Measurements from ENCODE around the gene KLHL29. TPM values are rescaled to one million over a fixed set of nuclear protein-coding genes. Genes with fewer than 3 reads are reported as not detected.

KLHL29 gene
- total and polyA plus RNA-seq, 2 of the 13 experiments (the other 11 are each of a cell fraction or from before 2014, with no cell fraction given), result 0.01 TPM; not detected in 1

DNA sequence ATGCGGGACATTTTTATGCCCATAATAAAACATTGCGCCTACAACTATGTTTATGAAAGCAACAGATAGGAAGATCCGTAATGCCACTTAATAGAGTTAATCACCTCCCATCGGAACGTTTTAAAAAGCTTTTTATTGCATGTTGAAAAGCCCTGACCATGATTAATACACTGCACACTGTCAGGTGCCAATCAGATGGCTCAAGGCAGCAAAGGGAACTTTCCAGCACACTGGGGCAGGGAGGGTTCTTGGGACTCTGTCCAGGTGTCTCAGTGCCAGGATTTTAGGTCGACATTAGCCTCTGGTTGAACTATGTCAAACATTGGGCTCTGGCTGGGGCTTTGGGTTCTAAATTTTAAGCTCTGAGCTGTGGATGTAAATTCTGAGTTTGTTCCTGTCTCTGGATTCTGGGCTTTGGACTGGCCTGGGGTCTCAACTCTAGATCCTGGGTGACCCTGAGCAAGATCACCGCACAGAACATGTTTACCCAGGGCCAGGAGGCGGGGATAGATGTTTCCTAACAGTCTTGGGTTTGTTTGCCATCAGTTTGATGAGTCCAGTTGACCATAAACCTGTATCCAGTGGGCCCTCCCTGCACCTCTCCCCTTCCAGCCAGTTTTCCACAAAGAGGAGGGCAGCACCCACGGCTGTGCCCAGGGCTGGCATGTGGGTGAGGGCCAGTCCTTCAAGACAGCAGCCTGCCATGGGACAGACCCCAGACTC is 279.2 kb downstream of the KLHL29 start:
- in situ Hi-C loops (cut with HindIII; ENCODE audit: extremely low pct_ligation_motif_present, low pct_unique_long_range_greater_than_20kb), result no loop called here
- Histone ChIP-seq H3K9ac (ENCODE audit: insufficient read depth, low read depth, low read length) (no peak overlapping the region), H3K9me3 (ENCODE audit: low read length) (no peaks in the 10 kb centered on the region), H3K36me3 (replicated peaks in 1 of 2; ENCODE audit: control insufficient read depth in 1 of 2, insufficient read depth in 2 of 2, low read length in 2 of 2) (no peaks in the 10 kb centered on the region), H3K27me3 (ENCODE audit: control insufficient read depth in 1 of 2, insufficient read depth in 2 of 2, low read length in 2 of 2) (peaks cover 0 to 6% of the 10 kb centered on the region in 2 experiments; a peak in 2 of 5 replicates), H3K27ac (ENCODE audit: extremely low read length, insufficient read depth, low read length) (no peak overlapping the region), H3K4me2 (ENCODE audit: low read depth, low read length) (peak overlapping the region; percentile 30), H3K79me2 (ENCODE audit: insufficient read depth, low read length) (no peaks in the 10 kb centered on the region), H2AFZ (ENCODE audit: low read length) (no peak overlapping the region), H3K4me1 (ENCODE audit: insufficient read depth, low read length) (peaks cover 50% of the 10 kb centered on the region), H3K4me3 (replicated peaks in 1 of 3; ENCODE audit: insufficient read depth in 1 of 3, low read depth in 2 of 3, low read length in 3 of 3) (no peak overlapping the region), H4K20me1 (ENCODE audit: insufficient read depth, low read length) (no peaks in the 10 kb centered on the region)
- FAIRE-seq (peak; percentile 76), ATAC-seq (peak; percentile 43), DNase-seq (ENCODE audit: low spot score) (peak; percentile 30)
- intact Hi-C loops (cut with micrococcal nuclease; ENCODE audit: unreplicated experiment), result no loop called here
- ChIA-PET POLR2A (no interaction called here), CTCF (ENCODE audit: low intra/inter-chr PET ratio, low total read pairs) (no interaction called here)
- 29% methylated on average over 9 of the region's 9 CpGs for WGBS (ENCODE audit: low lambda C conversion rate)
- BruUV-seq (replicated peaks), result no TSS peak
- TF ChIP-seq, protein P1, sequence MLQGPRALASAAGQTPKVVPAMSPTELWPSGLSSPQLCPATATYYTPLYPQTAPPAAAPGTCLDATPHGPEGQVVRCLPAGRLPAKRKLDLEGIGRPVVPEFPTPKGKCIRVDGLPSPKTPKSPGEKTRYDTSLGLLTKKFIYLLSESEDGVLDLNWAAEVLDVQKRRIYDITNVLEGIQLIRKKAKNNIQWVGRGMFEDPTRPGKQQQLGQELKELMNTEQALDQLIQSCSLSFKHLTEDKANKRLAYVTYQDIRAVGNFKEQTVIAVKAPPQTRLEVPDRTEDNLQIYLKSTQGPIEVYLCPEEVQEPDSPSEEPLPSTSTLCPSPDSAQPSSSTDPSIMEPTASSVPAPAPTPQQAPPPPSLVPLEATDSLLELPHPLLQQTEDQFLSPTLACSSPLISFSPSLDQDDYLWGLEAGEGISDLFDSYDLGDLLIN (CRISPR knock-in tag; IDR thresholded peaks at IDR 0.05; ENCODE audit: borderline replicate concordance), result no peak
- TF ChIP-seq YY1 (IDR thresholded peaks at IDR 0.05; ENCODE audit: insufficient read depth, insufficient replicate concordance, low read depth, low read length) (no peak), ZNF776 (CRISPR knock-in tag; IDR thresholded peaks at IDR 0.05) (no peak), PRMT3 (CRISPR knock-in tag; IDR thresholded peaks at IDR 0.05; ENCODE audit: borderline replicate concordance, low read depth) (no peak), ZSCAN22 (CRISPR knock-in tag; IDR thresholded peaks at IDR 0.05) (peak; percentile 92), FOSL2 (CRISPR knock-in tag; IDR thresholded peaks at IDR 0.05) (0 out of 2 replicates have a peak, but pooled peaks have one; percentile 21), PRPF4 (IDR thresholded peaks at IDR 0.05; ENCODE audit: low read depth, low read length, poor library complexity, severe bottlenecking) (no peak), SMARCE1 (IDR thresholded peaks at IDR 0.05; ENCODE audit: borderline replicate concordance) (no peak), RBAK (CRISPR knock-in tag; IDR thresholded peaks at IDR 0.05) (no peak), NPAS2 (CRISPR knock-in tag; IDR thresholded peaks at IDR 0.05; ENCODE audit: borderline replicate concordance) (no peak), ZBTB38 (CRISPR knock-in tag; IDR thresholded peaks at IDR 0.05) (no peak), ZNF558 (CRISPR knock-in tag; IDR thresholded peaks at IDR 0.05; ENCODE audit: borderline replicate concordance) (no peak), ZNF546 (CRISPR knock-in tag; conservative IDR thresholded peaks at IDR 0.05) (no peak), ZNF7 (CRISPR knock-in tag; IDR thresholded peaks at IDR 0.05) (no peak), ZNF317 (CRISPR knock-in tag; IDR thresholded peaks at IDR 0.05) (no peak), ATF1 (CRISPR knock-in tag; IDR thresholded peaks at IDR 0.05) (no peak), ZNF883 (CRISPR knock-in tag; IDR thresholded peaks at IDR 0.05; ENCODE audit: not compliant biosample characterization) (no peak), HNF4G (IDR thresholded peaks at IDR 0.05; ENCODE audit: borderline replicate concordance, low read depth, low read length) (peak; percentile 55; the same call in 1 of the 2 replicates), HNF4G (CRISPR knock-in tag; IDR thresholded peaks at IDR 0.05; ENCODE audit: borderline replicate concordance, low read depth) (no peak)
- TF ChIP-seq, protein P2, sequence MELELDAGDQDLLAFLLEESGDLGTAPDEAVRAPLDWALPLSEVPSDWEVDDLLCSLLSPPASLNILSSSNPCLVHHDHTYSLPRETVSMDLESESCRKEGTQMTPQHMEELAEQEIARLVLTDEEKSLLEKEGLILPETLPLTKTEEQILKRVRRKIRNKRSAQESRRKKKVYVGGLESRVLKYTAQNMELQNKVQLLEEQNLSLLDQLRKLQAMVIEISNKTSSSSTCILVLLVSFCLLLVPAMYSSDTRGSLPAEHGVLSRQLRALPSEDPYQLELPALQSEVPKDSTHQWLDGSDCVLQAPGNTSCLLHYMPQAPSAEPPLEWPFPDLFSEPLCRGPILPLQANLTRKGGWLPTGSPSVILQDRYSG (CRISPR knock-in tag; IDR thresholded peaks at IDR 0.05), result no peak
- TF ChIP-seq, protein P3, sequence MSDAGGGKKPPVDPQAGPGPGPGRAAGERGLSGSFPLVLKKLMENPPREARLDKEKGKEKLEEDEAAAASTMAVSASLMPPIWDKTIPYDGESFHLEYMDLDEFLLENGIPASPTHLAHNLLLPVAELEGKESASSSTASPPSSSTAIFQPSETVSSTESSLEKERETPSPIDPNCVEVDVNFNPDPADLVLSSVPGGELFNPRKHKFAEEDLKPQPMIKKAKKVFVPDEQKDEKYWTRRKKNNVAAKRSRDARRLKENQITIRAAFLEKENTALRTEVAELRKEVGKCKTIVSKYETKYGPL (CRISPR knock-in tag; IDR thresholded peaks at IDR 0.05), result no peak
- TF ChIP-seq, protein P4, sequence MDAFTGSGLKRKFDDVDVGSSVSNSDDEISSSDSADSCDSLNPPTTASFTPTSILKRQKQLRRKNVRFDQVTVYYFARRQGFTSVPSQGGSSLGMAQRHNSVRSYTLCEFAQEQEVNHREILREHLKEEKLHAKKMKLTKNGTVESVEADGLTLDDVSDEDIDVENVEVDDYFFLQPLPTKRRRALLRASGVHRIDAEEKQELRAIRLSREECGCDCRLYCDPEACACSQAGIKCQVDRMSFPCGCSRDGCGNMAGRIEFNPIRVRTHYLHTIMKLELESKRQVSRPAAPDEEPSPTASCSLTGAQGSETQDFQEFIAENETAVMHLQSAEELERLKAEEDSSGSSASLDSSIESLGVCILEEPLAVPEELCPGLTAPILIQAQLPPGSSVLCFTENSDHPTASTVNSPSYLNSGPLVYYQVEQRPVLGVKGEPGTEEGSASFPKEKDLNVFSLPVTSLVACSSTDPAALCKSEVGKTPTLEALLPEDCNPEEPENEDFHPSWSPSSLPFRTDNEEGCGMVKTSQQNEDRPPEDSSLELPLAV (CRISPR knock-in tag; conservative IDR thresholded peaks at IDR 0.05; ENCODE audit: low read depth), result no peak

Measured in HepG2 (cell line).